Activated naive CD4-positive, alpha-beta T cell treated with anti-CD3 and anti-CD28 coated beads, Interleukin-2, amount 50 U/mL, for 72 hours (primary cell): ENCODE measurements around the gene FGFR2. TPM values are rescaled to one million over a fixed set of nuclear protein-coding genes. Genes with fewer than 3 reads are reported as not detected.

Experiments used
- ATAC-seq, 2 donors: fragments of 150-1000 bp; cut with Tn5 transposase; 2 replicates each; pipeline ENCODE4 v1.10.0; 2021; ENCODE audit warnings: mild to moderate bottlenecking in 2 of 2, moderate library complexity in 2 of 2
- DNase-seq, 2 donors: peaks; one replicate each; pipeline ENCODE4 v3.0.0; 2021 to 2022; ENCODE audit warnings: low spot score in 2 of 2
- H3K27ac Mint-ChIP-seq, 2 donors: one replicate each; pipeline ENCODE4 v1.8.0; 2022; ENCODE audit warnings: mild to moderate bottlenecking in 2 of 2, mixed read lengths in 2 of 2
- H3K36me3 Mint-ChIP-seq, 2 donors: one replicate each; pipeline ENCODE4 v1.8.0; 2022; ENCODE audit warnings: mixed read lengths in 2 of 2
- H3K9me3 Mint-ChIP-seq, 2 donors: one replicate each; pipeline ENCODE4 v1.8.0; 2022; ENCODE audit warnings: mixed read lengths in 2 of 2
- total RNA-seq, 2 donors: library from RNA; stranded (reverse); gene quantifications; one replicate each; pipeline ENCODE4 v1.2.3, GENCODE V29; 2022

The FGFR2 gene
- total RNA-seq, 2 donors from 2014 or later, result not detected

DNA sequence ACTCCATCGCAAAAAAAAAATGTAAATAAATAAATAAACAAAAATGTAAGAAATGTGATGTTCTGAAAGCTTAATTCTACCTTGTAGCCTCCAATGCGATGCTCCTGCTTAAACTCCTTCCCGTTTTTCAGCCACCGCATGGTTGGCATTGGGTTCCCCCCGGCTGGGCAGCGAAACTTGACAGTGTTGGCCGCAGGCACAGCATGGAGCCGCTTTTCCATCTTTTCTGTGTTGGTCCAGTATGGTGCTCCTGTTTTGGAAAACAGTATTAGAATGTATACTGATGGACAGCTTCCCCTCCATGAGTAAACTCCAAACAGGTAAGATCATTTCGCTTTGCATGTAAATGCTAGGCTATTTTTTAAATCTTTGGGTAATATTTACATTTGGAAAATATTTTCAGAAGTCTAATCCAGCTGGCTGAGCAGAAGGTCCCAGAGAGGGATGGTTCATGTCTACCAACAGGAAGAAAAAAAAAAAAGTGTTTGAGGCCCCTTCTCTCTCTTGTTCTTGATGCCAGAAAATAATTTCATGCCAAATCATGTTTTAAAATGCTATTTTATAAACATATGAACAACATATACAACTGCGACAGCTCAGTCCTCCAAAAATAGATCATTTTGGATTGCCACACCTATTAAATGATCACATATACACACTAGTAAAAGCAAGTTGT lies 46.9 kb downstream of the FGFR2 start:
- H3K9me3 Mint-ChIP-seq, result peaks cover 0 to 8% of the 10 kb centered on the region in 2 donors
- H3K27ac Mint-ChIP-seq, result no peak overlapping the region
- DNase-seq (no peak), ATAC-seq (no peak)
- H3K36me3 Mint-ChIP-seq, result peaks cover 0 to 9% of the 10 kb centered on the region in 2 donors

DNA sequence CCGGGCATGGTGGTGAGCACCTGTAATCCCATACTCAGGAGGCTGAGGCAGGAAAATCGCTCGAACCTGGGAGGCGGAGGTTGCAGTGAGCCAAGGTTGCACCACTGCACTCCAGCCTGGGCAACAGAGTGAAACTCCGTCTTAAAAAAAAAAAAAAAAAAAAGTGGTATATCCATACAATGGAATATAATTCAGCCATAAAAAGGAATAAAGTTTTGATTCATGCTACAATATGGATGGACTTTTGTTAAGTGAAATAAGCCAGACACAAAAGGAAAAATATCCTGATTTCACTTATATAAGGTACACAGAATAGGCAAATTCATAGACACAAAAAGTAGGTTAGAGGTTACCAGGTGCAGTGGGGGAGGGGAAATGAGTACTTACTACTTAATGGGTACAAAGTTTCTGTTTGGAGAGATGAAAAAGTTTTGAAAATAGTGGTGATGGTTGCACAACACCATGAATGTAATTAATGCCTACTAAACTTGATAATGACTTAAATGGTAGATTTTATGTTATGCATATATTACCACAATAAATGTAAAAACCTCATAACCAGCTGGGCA lies 53.9 kb downstream of the FGFR2 start:
- ATAC-seq, result no peak
- no peaks in the 10 kb centered on the region for H3K36me3 Mint-ChIP-seq
- H3K9me3 Mint-ChIP-seq, result peaks cover 4 to 6% of the 10 kb centered on the region in 2 donors

GRCh38 chr10:121543545-121543944 lies 54.7 kb downstream of the FGFR2 start:
- ATAC-seq, result no peak
- H3K36me3 Mint-ChIP-seq, result no peaks in the 10 kb centered on the region
- peaks cover 4 to 6% of the 10 kb centered on the region in 2 donors for H3K9me3 Mint-ChIP-seq
- DNase-seq, result no peak
- no peak overlapping the region for H3K27ac Mint-ChIP-seq

More for the DNA sequence above, 53.9 kb downstream of the FGFR2 start:
- no peak overlapping the region for H3K27ac Mint-ChIP-seq
- DNase-seq, result no peak

- peaks cover 4 to 6% of the 10 kb centered on the region in 2 donors for H3K9me3 Mint-ChIP-seq
- no peaks in the 10 kb centered on the region for H3K36me3 Mint-ChIP-seq
- H3K27ac Mint-ChIP-seq, result no peak overlapping the region
- ATAC-seq (no peak), DNase-seq (no peak)
Observed at GRCh38 chr10:121541450-121542120, 56.7 kb downstream of the FGFR2 start.

DNA sequence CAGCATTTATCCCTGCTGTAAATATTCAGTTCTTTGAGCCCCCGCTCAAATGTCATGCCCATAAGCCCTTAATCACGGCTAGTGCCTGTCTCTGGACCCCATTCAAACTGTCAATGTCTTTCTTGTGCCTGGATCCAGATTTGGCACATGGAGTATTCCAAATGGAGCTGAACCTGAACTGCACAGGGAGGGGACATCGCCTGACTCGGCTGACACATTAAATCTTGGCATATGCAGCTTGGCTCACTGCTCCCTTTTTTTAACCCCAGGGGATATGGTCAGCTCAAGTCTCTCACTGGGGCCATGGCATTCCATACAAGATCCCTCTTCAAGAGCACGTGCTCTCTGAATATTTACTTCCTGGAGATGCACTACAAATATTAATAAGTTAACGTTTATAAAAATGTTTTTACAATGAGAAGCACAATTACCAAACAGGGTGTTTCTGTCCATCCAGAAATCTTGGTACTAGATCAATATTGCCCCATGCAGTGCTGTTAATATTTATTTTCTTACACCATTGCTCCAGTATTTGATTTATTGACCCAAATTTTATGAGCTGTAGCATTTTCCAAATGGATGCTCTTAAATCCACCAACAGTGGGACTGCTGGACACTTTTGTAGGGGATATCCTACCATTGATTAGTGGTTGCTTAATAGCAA lies 57.4 kb downstream of the FGFR2 start:
- DNase-seq (no peak), ATAC-seq (no peak)
- peaks cover 4% of the 10 kb centered on the region in 2 donors for H3K9me3 Mint-ChIP-seq
- no peaks in the 10 kb centered on the region for H3K36me3 Mint-ChIP-seq
- no peak overlapping the region for H3K27ac Mint-ChIP-seq

- DNase-seq (no peak), ATAC-seq (no peak)
- Mint-ChIP-seq H3K36me3 (no peaks in the 10 kb centered on the region), H3K9me3 (peaks cover 0 to 2% of the 10 kb centered on the region in 2 donors), H3K27ac (no peak overlapping the region)
Observed at GRCh38 chr10:121539786-121540185, 58.5 kb downstream of the FGFR2 start.

DNA sequence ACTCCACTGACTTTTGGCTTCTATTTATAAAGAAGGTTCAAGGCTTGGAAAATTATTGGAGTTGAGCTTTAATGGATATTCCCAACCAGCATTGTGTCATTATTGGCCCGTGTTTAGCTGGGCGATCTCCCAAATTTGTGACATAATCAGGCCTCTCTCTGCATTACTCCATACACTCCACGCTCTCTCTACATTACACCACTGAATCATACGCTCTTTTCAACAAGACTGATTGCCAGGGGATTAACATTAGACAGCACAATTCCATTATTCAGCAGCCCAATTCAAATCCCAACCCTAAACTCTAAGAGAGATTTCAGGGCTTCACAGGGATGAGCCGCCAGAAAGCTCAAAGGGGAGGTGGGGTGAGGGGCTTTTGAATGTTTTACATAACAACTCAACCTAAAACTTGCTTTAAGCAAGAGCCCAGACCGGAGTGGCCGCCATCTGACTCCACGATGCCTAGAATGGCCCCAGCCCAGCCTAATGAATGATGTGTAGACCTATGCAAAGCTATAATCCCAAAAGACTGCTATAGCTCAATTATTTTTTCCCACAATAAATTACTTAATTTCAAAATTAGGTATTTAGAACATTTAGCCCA lies 61.8 kb downstream of the FGFR2 start:
- no peaks in the 10 kb centered on the region for H3K36me3 Mint-ChIP-seq
- no peak for ATAC-seq
- H3K9me3 Mint-ChIP-seq, result peaks cover 0 to 4% of the 10 kb centered on the region in 2 donors
- H3K27ac Mint-ChIP-seq, result no peak overlapping the region
- no peak for DNase-seq

DNA sequence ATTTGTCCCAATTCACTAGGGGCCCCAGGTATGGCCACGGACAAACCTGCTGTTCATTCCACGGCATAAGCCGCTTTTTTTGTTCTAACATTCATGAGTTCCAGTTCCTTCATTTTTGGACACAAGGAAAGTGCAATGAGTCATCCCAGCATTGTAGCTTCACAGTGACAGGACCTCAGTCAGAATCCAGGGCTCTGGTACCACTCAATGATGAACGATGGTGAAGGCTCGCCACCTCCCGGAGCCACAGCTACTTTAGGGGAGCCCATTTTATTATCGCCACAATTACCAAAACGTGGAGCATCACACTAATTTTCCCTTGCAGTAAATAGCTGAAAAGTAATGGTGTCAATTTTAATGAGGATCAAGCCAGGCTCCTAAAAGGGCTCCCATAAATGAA lies 62.9 kb downstream of the FGFR2 start:
- Mint-ChIP-seq H3K36me3 (no peaks in the 10 kb centered on the region), H3K27ac (no peak overlapping the region)

GRCh38 chr10:121532292-121532864 lies 65.9 kb downstream of the FGFR2 start:
- Mint-ChIP-seq H3K9me3 (peaks cover 0 to 4% of the 10 kb centered on the region in 2 donors), H3K27ac (no peak overlapping the region), H3K36me3 (no peaks in the 10 kb centered on the region)
- no peak for DNase-seq
- ATAC-seq, result no peak

More for the DNA sequence above, 62.9 kb downstream of the FGFR2 start:
- ATAC-seq, result no peak
- no peak for DNase-seq
- peaks cover 0 to 4% of the 10 kb centered on the region in 2 donors for H3K9me3 Mint-ChIP-seq

DNA sequence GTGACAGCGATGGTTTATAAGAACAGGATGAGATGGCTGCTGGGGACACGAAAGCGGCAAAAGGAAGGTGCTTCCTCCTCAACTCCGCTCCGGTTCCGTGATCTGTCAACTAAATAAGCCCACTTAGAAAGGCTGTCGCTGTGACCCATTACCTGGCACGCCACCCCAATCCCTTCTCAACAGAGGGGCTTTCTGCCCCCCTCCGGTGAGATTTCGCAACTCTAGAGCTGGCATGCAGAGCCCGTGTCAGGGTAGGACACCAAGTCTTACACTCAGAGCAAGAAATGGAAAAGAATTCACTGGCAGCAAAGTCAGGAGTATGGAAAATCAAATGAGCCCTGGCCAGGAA lies 66.4 kb downstream of the FGFR2 start:
- H3K36me3 Mint-ChIP-seq, result no peaks in the 10 kb centered on the region
- H3K27ac Mint-ChIP-seq, result no peak overlapping the region
- DNase-seq (no peak), ATAC-seq (no peak)
- H3K9me3 Mint-ChIP-seq, result peaks cover 0 to 4% of the 10 kb centered on the region in 2 donors

GRCh38 chr10:121531076-121531829 lies 67.0 kb downstream of the FGFR2 start:
- Mint-ChIP-seq H3K9me3 (peaks cover 0 to 4% of the 10 kb centered on the region in 2 donors), H3K27ac (no peak overlapping the region), H3K36me3 (no peaks in the 10 kb centered on the region)
- no peak for ATAC-seq
- DNase-seq, result no peak

DNA sequence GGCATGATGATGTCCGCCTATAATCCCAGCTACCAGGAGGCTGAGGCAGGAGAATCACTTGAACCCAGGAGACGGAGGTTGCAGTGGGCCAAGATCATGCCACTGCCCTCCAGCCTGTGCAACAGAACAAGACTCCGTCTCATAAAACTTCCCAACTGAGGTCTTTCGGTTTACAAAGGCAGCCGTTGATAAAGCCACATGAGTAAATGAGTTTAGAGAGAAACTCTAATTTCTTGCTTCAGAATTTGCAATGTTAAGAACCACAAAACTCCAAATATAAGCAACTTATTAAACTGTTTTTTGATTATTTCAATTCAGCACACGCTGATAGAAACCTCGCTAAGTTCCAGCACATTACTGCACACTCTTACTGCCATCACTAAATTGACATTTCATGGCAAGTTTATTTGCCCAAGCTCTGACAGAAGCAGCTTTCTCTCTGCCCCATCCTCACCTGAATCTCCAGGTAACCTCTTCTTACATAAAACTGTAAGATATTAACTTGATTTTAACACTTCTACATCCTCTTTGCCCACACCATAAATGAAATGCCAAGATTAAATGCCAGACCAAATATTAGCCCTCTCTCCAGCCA lies 67.7 kb downstream of the FGFR2 start:
- ATAC-seq, result no peak
- Mint-ChIP-seq H3K27ac (no peak overlapping the region), H3K36me3 (no peaks in the 10 kb centered on the region), H3K9me3 (peaks cover 0 to 4% of the 10 kb centered on the region in 2 donors)
- DNase-seq, result no peak

GRCh38 chr10:121527690-121528089 lies 70.6 kb downstream of the FGFR2 start:
- H3K27ac Mint-ChIP-seq, result no peak overlapping the region
- no peak for ATAC-seq
- no peaks in the 10 kb centered on the region for H3K36me3 Mint-ChIP-seq
- DNase-seq, result no peak
- no peaks in the 10 kb centered on the region for H3K9me3 Mint-ChIP-seq

- ATAC-seq (no peak), DNase-seq (no peak)
- H3K36me3 Mint-ChIP-seq, result no peaks in the 10 kb centered on the region
- peaks cover 2% of the 10 kb centered on the region in 2 donors for H3K9me3 Mint-ChIP-seq
- H3K27ac Mint-ChIP-seq, result no peak overlapping the region
Observed at GRCh38 chr10:121526801-121527221, 71.4 kb downstream of the FGFR2 start.

DNA sequence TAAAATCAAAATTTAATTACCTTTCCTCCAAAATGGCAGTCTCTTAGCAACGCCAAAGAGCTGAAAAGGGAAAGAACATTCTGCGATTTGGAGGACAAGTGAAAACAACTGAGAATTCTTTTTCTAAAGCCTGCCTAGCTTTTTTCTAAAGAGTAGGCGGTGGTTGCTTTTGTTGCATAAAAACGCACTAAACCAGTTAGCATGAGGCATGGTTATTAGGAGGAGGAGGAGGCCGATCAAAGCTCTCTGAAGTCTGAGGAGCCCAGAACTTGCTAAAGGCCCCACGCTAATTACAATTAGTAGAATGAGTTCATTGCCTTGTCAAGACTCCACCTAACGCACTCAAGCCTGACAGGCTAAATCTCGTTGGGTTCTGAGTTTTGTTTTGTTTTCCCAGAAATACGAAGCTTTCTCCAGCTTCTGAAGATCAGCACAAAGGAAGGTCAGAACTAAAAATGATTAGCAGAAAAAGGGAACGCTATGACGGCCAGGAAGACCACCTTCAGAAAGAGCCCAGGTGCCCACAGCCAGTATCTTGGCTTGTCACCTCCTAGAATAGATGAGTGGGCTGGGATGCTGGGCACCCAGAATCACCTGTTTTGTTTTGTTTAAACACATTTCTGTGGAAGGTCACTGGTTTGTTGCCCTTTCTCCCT lies 72.0 kb downstream of the FGFR2 start:
- DNase-seq (no peak), ATAC-seq (no peak)
- Mint-ChIP-seq H3K27ac (no peak overlapping the region), H3K9me3 (peaks cover 4 to 7% of the 10 kb centered on the region in 2 donors), H3K36me3 (peaks cover 0 to 2% of the 10 kb centered on the region in 2 donors)
